CD4-positive, alpha-beta T cell treated with Interleukin-17A for 1 hour (primary cell): ENCODE results near the gene TNS3.

Source experiments
- DNase-seq: peaks from one replicate; pipeline ENCODE4 v3.0.0-alpha.2; 2020

Gene TNS3

GRCh38 chr7:47518827-47519226 is 63.1 kb downstream of the TNS3 start:
- DNase-seq = no peak

DNA sequence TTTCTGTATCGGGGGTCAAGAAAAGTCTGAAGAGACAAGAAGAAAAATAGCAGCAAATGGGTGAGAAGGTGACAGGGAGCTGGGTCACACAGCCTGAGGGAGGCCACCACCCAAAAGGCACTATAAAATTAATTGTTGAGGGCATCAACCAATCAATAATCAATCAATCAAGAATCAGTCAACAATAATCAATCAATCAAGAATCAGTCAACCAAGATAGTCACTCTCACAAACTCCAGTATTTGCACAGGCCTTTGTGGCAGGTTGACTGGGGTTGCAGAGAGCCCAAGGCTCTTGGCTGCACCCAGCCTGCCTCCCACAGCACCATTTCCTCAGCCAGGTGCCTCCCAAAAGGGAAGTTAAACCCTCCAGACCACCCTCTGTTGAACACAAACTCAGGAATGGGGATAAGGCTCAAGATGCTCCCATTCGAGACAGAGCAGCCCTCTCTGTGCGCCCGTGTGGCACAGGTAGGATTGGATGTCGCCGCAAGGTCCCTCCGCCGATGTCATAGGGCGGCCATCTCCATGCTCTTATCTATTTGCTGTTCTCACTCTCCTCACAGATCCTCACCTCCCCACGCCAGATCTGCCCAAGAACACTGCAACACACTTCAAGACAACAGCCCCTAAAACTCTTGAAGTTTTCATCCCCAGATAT is 64.0 kb downstream of the TNS3 start:
- DNase-seq = no peak

DNA sequence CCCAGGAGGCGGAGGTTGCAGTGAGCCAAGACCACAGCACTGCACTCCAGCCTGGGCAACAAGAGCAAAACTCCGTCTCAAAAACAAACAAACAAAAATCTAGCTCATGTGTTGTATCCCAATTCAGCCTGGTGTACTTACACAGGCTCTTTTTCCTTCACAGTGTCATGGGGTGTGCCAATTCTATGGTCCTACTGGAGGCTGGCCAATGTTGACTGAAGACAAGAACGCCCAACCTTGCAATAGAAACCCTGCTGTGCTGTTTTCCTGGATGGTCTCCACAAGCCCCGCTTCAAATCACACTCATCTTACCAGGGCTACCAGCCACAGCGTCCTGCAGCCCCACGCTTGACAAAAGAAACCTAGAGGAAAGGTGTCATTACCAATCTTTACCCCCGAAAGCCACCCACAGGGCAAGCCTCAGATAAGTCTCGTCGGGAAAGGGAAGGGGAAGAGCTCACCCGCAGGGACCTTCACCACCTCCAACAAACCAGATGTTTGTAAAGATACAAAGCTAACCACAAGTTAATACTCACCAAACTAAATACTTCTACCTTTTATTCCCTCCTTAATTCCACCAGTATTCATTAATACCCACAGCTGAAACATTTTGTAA is 64.8 kb downstream of the TNS3 start:
- no peak for DNase-seq

GRCh38 chr7:47516386-47516785 is 65.5 kb downstream of the TNS3 start:
- DNase-seq = no peak

- no peak for DNase-seq
These were observed 66.5 kb downstream of the TNS3 start for GRCh38 chr7:47515305-47515834.

DNA sequence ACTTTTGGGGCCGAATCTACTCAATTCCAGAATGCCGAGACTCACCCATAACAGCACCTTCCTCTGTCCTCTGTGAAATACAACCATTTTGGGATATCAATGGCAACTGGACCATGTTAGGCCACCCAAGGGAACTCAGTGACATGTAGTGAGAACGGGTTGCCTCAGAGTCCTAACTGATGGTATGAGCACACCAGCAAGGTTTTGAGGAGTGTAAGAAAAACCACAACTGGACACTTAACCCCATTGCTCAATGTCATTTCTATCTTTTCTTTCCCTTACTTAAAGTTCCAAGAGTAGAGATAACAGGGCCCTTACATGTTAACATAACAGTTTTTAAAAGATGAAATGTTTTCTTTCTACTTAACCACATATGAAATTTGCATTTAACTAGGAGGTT is 67.1 kb downstream of the TNS3 start:
- DNase-seq = no peak

- no peak for DNase-seq
These were observed 67.5 kb downstream of the TNS3 start for GRCh38 chr7:47514367-47514766.

DNA sequence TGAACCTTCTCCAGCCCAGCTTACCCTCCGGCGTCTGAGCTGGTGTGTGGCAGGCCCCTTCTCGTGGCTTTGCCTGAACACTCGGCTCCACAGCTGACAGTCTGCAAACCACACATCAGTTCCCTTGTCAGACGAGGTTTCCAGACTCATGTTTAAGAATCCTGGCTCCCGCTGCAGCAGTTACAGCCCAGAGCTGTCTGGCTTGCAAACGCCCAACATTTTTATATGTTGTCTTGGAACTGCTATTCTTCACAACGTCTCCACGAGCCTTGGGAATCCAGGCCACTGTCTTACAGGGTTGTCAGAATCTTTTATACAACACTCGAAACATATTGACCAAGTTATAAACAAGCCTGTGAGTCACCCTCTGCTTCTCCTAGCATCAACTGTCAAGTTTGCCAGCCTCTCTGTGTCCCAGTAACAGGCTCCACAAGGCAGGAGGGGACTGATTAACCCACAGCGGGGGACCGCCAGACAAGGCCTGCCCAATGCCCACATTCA is 68.1 kb downstream of the TNS3 start:
- no peak for DNase-seq

DNA sequence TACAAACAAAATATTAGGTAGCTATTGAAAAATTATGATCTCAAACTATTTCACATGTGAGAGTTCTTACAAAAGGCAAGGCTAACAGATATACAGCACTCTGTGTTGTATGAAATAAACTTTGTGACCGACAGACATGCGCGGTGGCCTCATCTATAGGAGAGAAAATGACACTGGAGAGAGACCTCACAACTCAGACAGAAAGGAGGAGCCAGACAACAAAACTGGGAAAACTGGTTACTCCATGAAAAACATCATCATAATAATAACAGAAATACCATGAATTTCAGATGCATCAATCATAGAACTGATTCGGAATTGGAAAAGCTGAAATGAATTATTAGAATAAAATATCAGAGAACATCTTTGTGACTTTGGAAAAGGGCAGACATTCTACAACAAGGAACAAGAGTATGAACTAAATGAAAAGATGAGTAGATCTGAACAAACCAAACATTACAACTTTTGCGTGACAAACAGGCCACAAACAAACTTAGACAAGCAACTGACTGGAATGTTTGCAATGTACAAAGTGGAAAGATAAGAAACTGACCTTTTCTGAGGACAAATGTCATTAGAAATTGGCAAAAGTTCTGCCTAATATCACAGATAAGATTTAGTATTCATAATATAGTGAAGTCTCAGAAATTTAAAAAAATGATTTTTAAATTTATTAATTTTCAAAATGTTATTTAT is 69.3 kb downstream of the TNS3 start:
- DNase-seq = no peak

GRCh38 chr7:47511699-47512370 is 70.1 kb downstream of the TNS3 start:
- no peak for DNase-seq

GRCh38 chr7:47510786-47511185 is 71.1 kb downstream of the TNS3 start:
- DNase-seq = no peak

GRCh38 chr7:47510192-47510591 is 71.7 kb downstream of the TNS3 start:
- no peak for DNase-seq

GRCh38 chr7:47509571-47509970 is 72.3 kb downstream of the TNS3 start:
- no peak for DNase-seq

DNA sequence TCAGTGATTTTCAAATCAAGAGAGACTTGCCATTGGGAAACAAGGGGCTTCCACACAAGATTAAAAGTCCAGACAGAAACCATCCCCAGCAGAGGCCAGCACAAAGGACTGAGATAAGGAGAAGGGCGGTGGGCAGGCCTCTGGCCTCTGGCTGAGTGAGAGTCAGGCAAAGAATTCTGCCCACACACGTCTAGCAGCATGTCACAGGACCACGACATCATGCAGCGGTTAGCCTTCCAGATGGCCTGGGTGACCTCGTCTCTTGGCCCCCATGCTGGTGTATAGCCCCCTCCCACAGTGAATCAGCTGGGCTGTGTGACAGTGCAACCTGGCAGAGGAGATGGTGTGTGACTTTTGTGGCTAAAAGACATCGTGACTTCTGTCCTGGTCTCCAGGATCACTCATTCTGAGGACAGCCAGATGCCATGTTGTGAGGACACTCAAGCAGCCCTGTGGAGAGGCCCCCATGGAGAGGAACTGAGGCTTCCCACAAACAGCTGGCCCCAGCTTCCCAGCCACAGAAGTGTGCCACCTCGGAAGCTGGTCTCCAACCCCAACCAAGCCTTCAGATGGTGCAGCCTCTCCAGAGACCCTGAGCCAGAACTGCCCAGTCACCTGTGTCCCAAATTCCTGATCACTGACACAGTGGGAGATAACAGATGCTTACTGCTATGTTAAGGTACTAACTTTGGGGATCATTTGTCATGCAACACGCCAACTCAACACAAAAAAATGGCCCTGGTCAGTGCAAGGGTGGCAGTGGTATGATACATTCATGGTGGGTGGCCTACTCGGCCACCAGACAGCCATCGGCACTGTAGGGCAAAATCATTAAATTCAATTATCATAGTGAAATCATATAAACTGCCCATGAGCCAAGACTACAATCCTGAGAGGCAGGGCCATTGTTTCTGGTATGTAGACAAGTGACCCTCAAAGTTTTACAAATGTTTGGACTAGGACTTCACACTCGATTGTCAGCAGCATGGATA is 73.2 kb downstream of the TNS3 start:
- DNase-seq = no peak

DNA sequence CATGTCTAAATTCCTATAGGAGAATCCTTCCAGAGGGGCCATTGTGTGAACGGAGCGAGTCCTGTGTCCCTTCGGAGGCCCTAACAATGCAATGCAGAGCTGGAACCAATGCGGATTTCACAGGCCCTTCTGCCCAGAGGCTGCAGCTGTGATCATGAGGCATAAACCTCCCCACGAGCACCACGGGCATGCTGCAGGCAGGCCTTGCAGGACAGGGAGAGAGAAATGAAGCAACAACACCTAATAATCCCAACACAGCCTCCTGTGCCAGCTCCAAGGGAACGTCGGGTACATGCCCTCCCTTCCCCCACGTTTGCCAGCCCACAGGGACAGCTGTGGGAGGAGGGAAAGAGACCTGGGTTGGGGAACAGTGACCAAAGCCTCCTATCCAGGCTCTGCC is 74.4 kb downstream of the TNS3 start:
- DNase-seq = no peak

DNA sequence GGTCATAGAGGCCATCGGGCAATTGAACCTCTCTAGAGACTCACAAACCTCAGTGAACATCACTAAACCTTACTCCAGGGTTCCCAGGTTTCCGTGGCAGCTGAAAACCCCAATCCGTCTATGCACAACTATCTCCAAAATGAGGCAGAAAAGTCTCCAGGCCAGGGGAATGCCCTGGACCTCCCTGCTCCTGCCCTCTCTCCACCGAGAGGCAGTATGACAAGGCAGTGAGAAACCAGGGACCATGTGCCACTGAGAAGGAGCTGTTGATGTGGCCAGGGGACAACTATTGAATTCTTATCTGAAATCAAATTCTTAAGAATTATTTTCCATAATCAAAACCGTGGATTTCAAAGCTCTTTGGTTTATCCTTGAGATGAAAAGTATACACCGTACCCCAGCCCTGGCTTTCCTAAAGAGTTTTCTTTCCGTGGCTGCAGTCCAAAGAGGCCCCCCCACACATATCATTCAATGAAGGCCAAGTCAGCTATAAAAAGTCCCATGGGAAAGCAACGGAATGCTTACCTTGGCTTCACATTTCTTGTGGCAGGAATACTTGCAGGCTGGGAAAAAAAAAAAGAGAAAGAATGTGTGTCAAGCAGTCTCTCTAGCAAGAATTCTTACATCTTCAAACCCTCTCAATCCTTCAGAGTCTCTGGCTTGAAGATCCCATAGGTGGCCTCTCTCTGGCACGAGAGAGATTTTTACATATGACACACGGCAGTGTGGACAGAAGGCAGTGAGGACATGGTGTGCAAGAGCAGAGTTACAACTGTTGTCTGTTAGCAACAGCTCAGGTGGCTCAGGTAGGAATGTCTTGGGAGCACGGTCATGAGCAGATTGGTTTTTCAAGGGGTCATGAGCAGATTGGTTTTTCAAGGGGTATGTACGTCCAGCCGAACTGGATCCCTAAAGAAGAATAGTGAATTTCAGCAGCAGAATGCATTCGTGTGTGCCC is 75.2 kb downstream of the TNS3 start:
- no peak for DNase-seq

GRCh38 chr7:47505312-47506007 is 76.5 kb downstream of the TNS3 start:
- DNase-seq = no peak

DNA sequence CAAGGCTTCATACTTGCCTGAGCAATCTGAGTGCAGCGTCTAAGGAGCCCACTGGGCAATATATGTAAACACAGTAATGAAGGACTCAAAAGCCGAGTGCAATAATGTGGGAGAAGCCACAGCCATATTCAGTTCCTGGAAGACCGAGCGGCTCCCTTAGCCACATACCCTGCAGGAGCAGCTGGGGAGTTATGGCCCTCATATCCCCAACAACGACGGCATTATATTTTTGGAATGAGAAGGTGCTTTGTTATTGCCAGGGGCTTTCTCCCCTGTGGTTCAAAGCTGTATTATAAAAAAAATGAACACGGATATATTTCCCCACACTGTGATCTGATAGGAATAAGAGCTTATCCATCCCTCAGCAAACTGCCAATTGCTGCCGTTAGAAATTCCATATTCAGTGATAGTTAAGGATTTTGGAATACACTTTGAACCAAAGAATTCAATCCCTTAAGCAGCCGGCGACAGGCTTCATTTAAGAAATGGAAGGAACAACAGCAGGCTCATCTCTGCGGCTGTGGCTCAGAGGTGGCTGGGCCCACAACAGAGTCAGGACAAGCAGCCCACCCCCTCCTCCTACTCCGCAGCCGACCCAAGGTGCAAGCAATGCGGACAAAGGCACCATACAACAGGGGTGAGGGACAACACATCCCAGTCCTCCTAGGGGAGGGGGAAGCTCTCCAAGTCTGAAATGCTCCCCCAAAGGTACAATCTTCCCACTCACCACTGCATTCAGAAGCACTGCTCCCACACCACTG is 77.2 kb downstream of the TNS3 start:
- no peak for DNase-seq

DNA sequence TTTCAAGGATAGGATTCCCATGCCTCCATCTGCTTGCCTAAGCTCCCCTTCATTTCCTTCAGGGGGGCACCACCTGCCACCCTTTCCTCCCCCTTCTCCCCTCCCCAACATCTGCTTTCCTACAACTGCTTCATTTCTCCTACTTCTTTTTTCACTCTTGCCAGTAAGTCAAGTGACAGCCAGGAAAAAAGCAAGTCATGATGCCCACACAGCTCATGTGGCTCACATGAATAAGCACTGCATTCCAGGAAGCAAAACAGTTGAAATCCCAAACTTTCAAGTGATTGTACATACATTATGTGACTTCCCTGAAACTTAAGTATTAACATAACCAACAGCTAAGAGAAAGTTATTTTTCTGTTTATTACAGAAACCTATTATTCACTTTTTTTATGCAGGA is 78.6 kb downstream of the TNS3 start:
- DNase-seq = no peak
